HCT116 (cell line): Measurements from ENCODE around the gene R3HCC1L. TPM values are rescaled to one million over a fixed set of nuclear protein-coding genes. Genes with fewer than 3 reads are reported as not detected.
"Not testable (repeated sequence)": the region's sequence is repeated elsewhere in the genome, so short reads cannot be mapped to it uniquely, and the experiment has no call there.

Source experiments
- ATAC-seq: fragments of 200-7000 bp; cut with Tn5 transposase; 2 replicates; pipeline ENCODE4 v1.9.1; 2020; ENCODE audit warnings: mild to moderate bottlenecking, moderate library complexity
- BruUV-seq: library from RNA; stranded (reverse); fragments of 400-500 nt; replicated peaks from 2 replicates; lab custom pipeline; 2021; lab: Mats Ljungman, UMichigan
- CTCF ChIA-PET: fragments of 300-600 bp; sonication (Branson Sonifier 250); formaldehyde crosslinking; loops from one replicate; lab custom pipeline; 2021; ENCODE audit warnings: antibody characterized with exemption; lab: Charles Lee
- POLR2A ChIA-PET: fragments of 300-600, 350-600 bp; sonication (Branson Sonifier 250); formaldehyde crosslinking; loops from one replicate; lab custom pipeline; 2021; ENCODE audit warnings: antibody characterized with exemption; lab: Charles Lee
- RAD21 ChIA-PET, 2 experiments: fragments of 300-600 bp; sonication (Branson Sonifier 250); formaldehyde crosslinking; loops; one replicate each; lab custom pipeline; 2023; ENCODE audit warnings: low total read pairs in 2 of 2; ENCODE audit not compliant: uncharacterized antibody in 2 of 2, unreplicated experiment in 2 of 2, low non-redundant PET in 1 of 2; lab: Charles Lee
- DNase-seq: peaks from one replicate; pipeline ENCODE4 v3.0.0-alpha.2; 2010; ENCODE audit warnings: low read depth, low spot score
- H2AFZ ChIP-seq: fragments of 200-600 bp; shearing (Covaris generic), sonication (generic); 2 replicates; pipeline ENCODE4 v1.6.1; 2017; ENCODE audit warnings: low read depth, mixed run types, mixed read lengths, antibody characterized with exemption, low read length; ENCODE audit not compliant: poor library complexity, severe bottlenecking
- H3K27ac ChIP-seq: 2 replicates; pipeline ENCODE4 v1.5.1; 2012; ENCODE audit warnings: low read depth, low read length
- H3K27me3 ChIP-seq: fragments of 200-600 bp; sonication (generic); 2 replicates; pipeline ENCODE4 v1.6.1; 2016; ENCODE audit warnings: mixed run types, low read length, mixed read lengths; ENCODE audit not compliant: insufficient read depth
- H3K36me3 ChIP-seq, 2 experiments: fragments of 200-500 bp in 1 of 2; fragments of 200-600 bp in 1 of 2; sonication (Bioruptor generic) in 1 of 2; sonication (generic) in 1 of 2; 2 replicates each; pipeline versions ENCODE4 v1.5.1 to v1.6.1; 2014 to 2016; ENCODE audit warnings: low read length in 2 of 2, inconsistent platforms in 1 of 2, mixed read lengths in 1 of 2, mixed run types in 1 of 2; ENCODE audit not compliant: insufficient read depth in 2 of 2, control insufficient read depth in 1 of 2
- H3K4me1 ChIP-seq, 2 experiments: fragments of 200-600 bp in 1 of 2; sonication (generic) in 1 of 2; 2 replicates each; pipeline versions ENCODE4 v1.5.1 to v1.6.1; 2012 to 2017; ENCODE audit warnings: low read length in 2 of 2, inconsistent platforms in 1 of 2, mild to moderate bottlenecking in 1 of 2, mixed read lengths in 1 of 2, mixed run types in 1 of 2, moderate library complexity in 1 of 2; ENCODE audit not compliant: insufficient read depth in 2 of 2, control insufficient read depth in 1 of 2
- H3K4me2 ChIP-seq: fragments of 200-600 bp; sonication (generic); 2 replicates; pipeline ENCODE4 v1.6.1; 2017; ENCODE audit warnings: mixed run types, low read length, mixed read lengths
- H3K4me3 ChIP-seq, 2 experiments: fragments of 200-600 bp in 1 of 2; sonication (generic) in 1 of 2; replicated peaks in 1 of 2; 2 replicates each; pipeline ENCODE4 v1.5.1; 2011 to 2016; ENCODE audit warnings: low read length in 2 of 2, control low read depth in 1 of 2, low read depth in 1 of 2, mild to moderate bottlenecking in 1 of 2, mixed read lengths in 1 of 2, mixed run types in 1 of 2
- H3K79me2 ChIP-seq: fragments of 200-600 bp; sonication (generic); 2 replicates; pipeline ENCODE4 v1.6.1; 2017; ENCODE audit warnings: mild to moderate bottlenecking, mixed run types, low read length, moderate library complexity, mixed read lengths; ENCODE audit not compliant: insufficient read depth
- H3K9ac ChIP-seq: fragments of 200-600 bp; sonication (generic); 2 replicates; pipeline ENCODE4 v1.6.1; 2016; ENCODE audit warnings: low read length, mixed read lengths
- H3K9me2 ChIP-seq: fragments of 200-600 bp; sonication (generic), shearing (Covaris generic); 2 replicates; pipeline ENCODE4 v1.6.1; 2017; ENCODE audit warnings: mixed run types, mild to moderate bottlenecking, moderate library complexity; ENCODE audit not compliant: insufficient read depth
- H3K9me3 ChIP-seq, 2 experiments: fragments of 200-500 bp in 1 of 2; fragments of 200-600 bp in 1 of 2; sonication (Bioruptor generic) in 1 of 2; sonication (generic) in 1 of 2; 2 replicates each; pipeline ENCODE4 v1.6.1; 2014 to 2017; ENCODE audit warnings: low read length in 2 of 2, mixed read lengths in 2 of 2, inconsistent platforms in 1 of 2, low read depth in 1 of 2, mild to moderate bottlenecking in 1 of 2, mixed run types in 1 of 2, moderate library complexity in 1 of 2; ENCODE audit not compliant: control insufficient read depth in 1 of 2, insufficient read depth in 1 of 2
- H4K20me1 ChIP-seq: fragments of 200-600 bp; sonication (generic), shearing (Covaris generic); 2 replicates; pipeline ENCODE4 v1.6.1; 2017; ENCODE audit warnings: mixed run types, mild to moderate bottlenecking, moderate library complexity; ENCODE audit not compliant: insufficient read depth
- CBX3 ChIP-seq: IDR thresholded peaks from 2 replicates; pipeline ENCODE4 v1.6.1; 2012; ENCODE audit warnings: low read depth
- CEBPB ChIP-seq: IDR thresholded peaks from 2 replicates; pipeline ENCODE4 v1.6.1; 2012; ENCODE audit warnings: low read depth
- EGR1 ChIP-seq: IDR thresholded peaks from 2 replicates; pipeline ENCODE4 v1.6.1; 2012; ENCODE audit warnings: low read depth
- ELF1 ChIP-seq: IDR thresholded peaks from 2 replicates; pipeline ENCODE4 v1.6.1; 2012; ENCODE audit warnings: low read depth, borderline replicate concordance
- EZH2 ChIP-seq: fragments of 200-600 bp; sonication (generic); IDR thresholded peaks from 2 replicates; pipeline ENCODE4 v1.6.1; 2017; ENCODE audit warnings: antibody characterized with exemption, mixed run types
- JUND ChIP-seq: IDR thresholded peaks from 2 replicates; pipeline ENCODE4 v1.6.1; 2012
- POLR2A ChIP-seq: IDR thresholded peaks from 2 replicates; pipeline ENCODE4 v1.7.0; 2011; ENCODE audit warnings: borderline replicate concordance; ENCODE audit not compliant: insufficient read depth, insufficient read length; ENCODE audit errors: extremely low read depth
- POLR2AphosphoS5 ChIP-seq: IDR thresholded peaks from 2 replicates; pipeline ENCODE4 v1.6.1; 2011; ENCODE audit warnings: mild to moderate bottlenecking, low read depth, low read length, moderate library complexity
- RAD21 ChIP-seq: IDR thresholded peaks from 2 replicates; pipeline ENCODE4 v1.6.1; 2012; ENCODE audit warnings: low read depth, mild to moderate bottlenecking
- SP1 ChIP-seq: IDR thresholded peaks from 2 replicates; pipeline ENCODE4 v1.6.1; 2012; ENCODE audit warnings: low read depth
- SRF ChIP-seq: IDR thresholded peaks from 2 replicates; pipeline ENCODE4 v1.6.1; 2012; ENCODE audit warnings: low read depth
- YY1 ChIP-seq: IDR thresholded peaks from 2 replicates; pipeline ENCODE4 v1.6.1; 2011; ENCODE audit warnings: low read length, low read depth, moderate library complexity, mild to moderate bottlenecking; ENCODE audit not compliant: insufficient replicate concordance; ENCODE audit errors: extremely low read depth
- intact Hi-C: fragments of 100-400 bp; cut with micrococcal nuclease; formaldehyde crosslinking; loops from 2 replicates; pipeline ENCODE4 v1.10.0; 2022
- total RNA-seq: library from RNA; stranded (reverse); gene quantifications from one replicate; pipeline ENCODE4 v1.2.1, GENCODE V29; 2021; ENCODE audit not compliant: unreplicated experiment
- TF ChIP-seq, protein P1 (sequence below): IDR thresholded peaks from 2 replicates; pipeline ENCODE4 v1.6.1; 2012; ENCODE audit warnings: low read depth
- TF ChIP-seq, protein P2 (sequence below): IDR thresholded peaks from 2 replicates; pipeline ENCODE4 v1.6.1; 2011; ENCODE audit warnings: mild to moderate bottlenecking, low read length, moderate library complexity; ENCODE audit not compliant: insufficient replicate concordance; ENCODE audit errors: extremely low read depth

Gene R3HCC1L
- total RNA-seq, 1 experiment from 2014 or later = 9.3 TPM

DNA sequence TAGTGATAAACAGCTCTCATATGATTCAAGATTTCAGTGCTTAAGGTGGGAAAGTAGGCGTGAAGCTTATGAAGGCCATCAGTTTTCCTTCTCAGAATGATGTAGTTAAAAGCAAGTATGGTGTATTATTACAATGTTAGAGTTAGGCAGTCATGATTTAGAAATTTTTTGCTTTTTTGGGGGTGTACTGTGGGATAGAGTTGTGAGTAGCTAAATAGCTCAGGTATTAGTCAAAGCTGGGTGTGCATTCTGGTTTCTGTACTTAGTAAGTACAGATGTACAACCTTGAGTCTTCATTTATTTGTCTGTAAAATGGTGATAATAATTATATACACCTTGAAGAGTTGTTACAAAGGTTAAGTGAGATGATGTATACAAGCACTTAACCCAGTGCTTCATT is 52.2 kb downstream of the R3HCC1L start:
- no peaks in the 10 kb centered on the region for H3K9me3 ChIP-seq
- no peaks in the 10 kb centered on the region for H3K27me3 ChIP-seq
- no peak overlapping the region for H3K4me3 ChIP-seq
- H3K9ac ChIP-seq = no peak overlapping the region
- peaks cover 14% of the 10 kb centered on the region for H3K79me2 ChIP-seq
- no peak for ATAC-seq
- TF ChIP-seq SP1 (no peak), SRF (no peak), EGR1 (no peak), CBX3 (no peak), YY1 (no peak), CEBPB (no peak), JUND (no peak), EZH2 (no peak), RAD21 (no peak), ELF1 (no peak), POLR2A (no peak), POLR2AphosphoS5 (no peak)
- TF ChIP-seq, protein P1, sequence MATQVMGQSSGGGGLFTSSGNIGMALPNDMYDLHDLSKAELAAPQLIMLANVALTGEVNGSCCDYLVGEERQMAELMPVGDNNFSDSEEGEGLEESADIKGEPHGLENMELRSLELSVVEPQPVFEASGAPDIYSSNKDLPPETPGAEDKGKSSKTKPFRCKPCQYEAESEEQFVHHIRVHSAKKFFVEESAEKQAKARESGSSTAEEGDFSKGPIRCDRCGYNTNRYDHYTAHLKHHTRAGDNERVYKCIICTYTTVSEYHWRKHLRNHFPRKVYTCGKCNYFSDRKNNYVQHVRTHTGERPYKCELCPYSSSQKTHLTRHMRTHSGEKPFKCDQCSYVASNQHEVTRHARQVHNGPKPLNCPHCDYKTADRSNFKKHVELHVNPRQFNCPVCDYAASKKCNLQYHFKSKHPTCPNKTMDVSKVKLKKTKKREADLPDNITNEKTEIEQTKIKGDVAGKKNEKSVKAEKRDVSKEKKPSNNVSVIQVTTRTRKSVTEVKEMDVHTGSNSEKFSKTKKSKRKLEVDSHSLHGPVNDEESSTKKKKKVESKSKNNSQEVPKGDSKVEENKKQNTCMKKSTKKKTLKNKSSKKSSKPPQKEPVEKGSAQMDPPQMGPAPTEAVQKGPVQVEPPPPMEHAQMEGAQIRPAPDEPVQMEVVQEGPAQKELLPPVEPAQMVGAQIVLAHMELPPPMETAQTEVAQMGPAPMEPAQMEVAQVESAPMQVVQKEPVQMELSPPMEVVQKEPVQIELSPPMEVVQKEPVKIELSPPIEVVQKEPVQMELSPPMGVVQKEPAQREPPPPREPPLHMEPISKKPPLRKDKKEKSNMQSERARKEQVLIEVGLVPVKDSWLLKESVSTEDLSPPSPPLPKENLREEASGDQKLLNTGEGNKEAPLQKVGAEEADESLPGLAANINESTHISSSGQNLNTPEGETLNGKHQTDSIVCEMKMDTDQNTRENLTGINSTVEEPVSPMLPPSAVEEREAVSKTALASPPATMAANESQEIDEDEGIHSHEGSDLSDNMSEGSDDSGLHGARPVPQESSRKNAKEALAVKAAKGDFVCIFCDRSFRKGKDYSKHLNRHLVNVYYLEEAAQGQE = no peak
- TF ChIP-seq, protein P2, sequence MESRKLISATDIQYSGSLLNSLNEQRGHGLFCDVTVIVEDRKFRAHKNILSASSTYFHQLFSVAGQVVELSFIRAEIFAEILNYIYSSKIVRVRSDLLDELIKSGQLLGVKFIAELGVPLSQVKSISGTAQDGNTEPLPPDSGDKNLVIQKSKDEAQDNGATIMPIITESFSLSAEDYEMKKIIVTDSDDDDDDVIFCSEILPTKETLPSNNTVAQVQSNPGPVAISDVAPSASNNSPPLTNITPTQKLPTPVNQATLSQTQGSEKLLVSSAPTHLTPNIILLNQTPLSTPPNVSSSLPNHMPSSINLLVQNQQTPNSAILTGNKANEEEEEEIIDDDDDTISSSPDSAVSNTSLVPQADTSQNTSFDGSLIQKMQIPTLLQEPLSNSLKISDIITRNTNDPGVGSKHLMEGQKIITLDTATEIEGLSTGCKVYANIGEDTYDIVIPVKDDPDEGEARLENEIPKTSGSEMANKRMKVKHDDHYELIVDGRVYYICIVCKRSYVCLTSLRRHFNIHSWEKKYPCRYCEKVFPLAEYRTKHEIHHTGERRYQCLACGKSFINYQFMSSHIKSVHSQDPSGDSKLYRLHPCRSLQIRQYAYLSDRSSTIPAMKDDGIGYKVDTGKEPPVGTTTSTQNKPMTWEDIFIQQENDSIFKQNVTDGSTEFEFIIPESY = no peak
- H3K27ac ChIP-seq = no peak overlapping the region
- ChIA-PET RAD21 (no interaction called here), POLR2A (no interaction called here), CTCF (interaction anchor here (1.2 kb wide), 1 partner anchor 16 kb away, joined by 3 read pairs; no protein-coding TSS in a partner anchor)
- H3K9me2 ChIP-seq = no peaks in the 10 kb centered on the region
- H2AFZ ChIP-seq = no peak overlapping the region
- intact Hi-C loops = no loop called here
- no peaks in the 10 kb centered on the region for H4K20me1 ChIP-seq
- no peak for DNase-seq
- H3K4me2 ChIP-seq = no peak overlapping the region
- no TSS peak for BruUV-seq
- no peaks in the 10 kb centered on the region for H3K4me1 ChIP-seq
- 0 out of 4 replicates have a peak, but pooled peaks cover 0 to 3% of the 10 kb centered on the region in 2 experiments for H3K36me3 ChIP-seq

DNA sequence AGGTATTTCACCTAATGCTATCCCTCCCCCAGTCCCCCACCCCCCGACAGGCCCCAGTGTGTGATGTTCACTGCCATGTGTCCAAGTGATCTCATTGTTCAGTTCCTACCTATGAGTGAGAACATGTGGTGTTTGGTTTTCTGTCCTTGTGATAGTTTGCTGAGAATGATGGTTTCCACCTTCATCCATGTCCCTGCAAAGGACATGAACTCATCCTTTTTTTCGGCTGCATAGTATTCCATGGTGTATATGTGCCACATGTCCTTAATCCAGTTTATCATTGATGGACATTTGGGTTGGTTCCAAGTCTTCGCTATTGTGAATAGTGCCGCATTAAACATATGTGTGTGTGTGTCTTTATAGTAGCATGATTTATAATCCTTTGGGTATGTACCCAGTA is 56.3 kb downstream of the R3HCC1L start:
- BruUV-seq, H3K36me3 ChIP-seq, DNase-seq, H3K9me2 ChIP-seq, H3K9ac ChIP-seq, POLR2A ChIA-PET, H3K27ac ChIP-seq, H3K4me3 ChIP-seq, H3K4me2 ChIP-seq, ATAC-seq, H2AFZ ChIP-seq, CTCF ChIA-PET, H3K27me3 ChIP-seq, H3K4me1 ChIP-seq, intact Hi-C loops, H3K9me3 ChIP-seq, H4K20me1 ChIP-seq, RAD21 ChIA-PET: not testable (repeated sequence)
- peaks cover 11% of the 10 kb centered on the region for H3K79me2 ChIP-seq
